K562 (cell line): ENCODE measurements around the gene PROM2. TPM values are rescaled to one million over a fixed set of nuclear protein-coding genes. Genes with fewer than 3 reads are reported as not detected.

Source experiments
- KLF6 ChIP-seq: fragments of 250-450 bp; sonication (Bioruptor Pico); IDR thresholded peaks from 2 replicates; pipeline ENCODE4 v1.4.0; 2020; ENCODE audit warnings: mild to moderate bottlenecking, moderate library complexity, borderline replicate concordance
- MCM3 ChIP-seq: fragments of 450-650 bp; IDR thresholded peaks from 2 replicates; pipeline ENCODE4 v1.6.1; 2016
- MEIS2 ChIP-seq: fragments of 450-650 bp; IDR thresholded peaks from 2 replicates; pipeline ENCODE4 v1.6.1; 2014; ENCODE audit warnings: mild to moderate bottlenecking; ENCODE audit not compliant: partially characterized antibody
- NR2F6 ChIP-seq: fragments of 450-650 bp; formaldehyde crosslinking; IDR thresholded peaks from 2 replicates; pipeline ENCODE4 v1.4.0; 2020; ENCODE audit warnings: mild to moderate bottlenecking
- SMAD2 ChIP-seq: fragments of 150-350 bp; IDR thresholded peaks from 2 replicates; pipeline ENCODE4 v1.6.1; 2014; ENCODE audit warnings: low read depth, mild to moderate bottlenecking, low read length
- STAT5B ChIP-seq: fragments of 250-450 bp; sonication (Bioruptor Pico); IDR thresholded peaks from 2 replicates; pipeline ENCODE4 v1.8.0; 2021; ENCODE audit warnings: mild to moderate bottlenecking, inconsistent platforms
- ZC3H4 ChIP-seq: sonication (generic); formaldehyde crosslinking; IDR thresholded peaks from 2 replicates; pipeline ENCODE4 v1.9.0; 2021; ENCODE audit warnings: missing genetic modification reagents, borderline replicate concordance
- polyA plus RNA-seq, 8 experiments: library from polyadenylated mRNA; depleted of rRNA in 4 of 8; stranded (reverse) in 5 of 8; unstranded in 3 of 8; fragments of >200 nt; fragmentation: Nextera tagmentation in 2 of 8; fragmentation: Illumina TruSeq in 1 of 8; extraction: Ambion mirVana in 2 of 8; extraction: Trizol in 1 of 8; gene quantifications; 2 replicates each; pipeline versions ENCODE4 v1.2.1 to v1.2.3, GENCODE V29; 2011 to 2014; ENCODE audit warnings: inconsistent platforms in 1 of 8, missing spikeins in 1 of 8
- total RNA-seq, 7 experiments: library from RNA; depleted of rRNA in 6 of 7; stranded (reverse); fragments of >200 nt in 6 of 7; fragmentation: Illumina TruSeq in 2 of 7; extraction: Trizol in 2 of 7; gene quantifications; 2 replicates each; pipeline versions ENCODE4 v1.2.1 to v1.2.3, GENCODE V29; 2011 to 2021; ENCODE audit warnings: low replicate concordance in 1 of 7
- TF ChIP-seq, protein P1 (sequence below), 2 experiments: fragments of 450-650 bp; IDR thresholded peaks; 2 replicates each; pipeline ENCODE4 v1.6.1; 2016; ENCODE audit warnings: mild to moderate bottlenecking in 2 of 2, borderline replicate concordance in 1 of 2, low read depth in 1 of 2, moderate library complexity in 1 of 2
- TF ChIP-seq, protein P2 (sequence below): fragments of 250-450 bp; sonication (Bioruptor Pico); IDR thresholded peaks from 2 replicates; pipeline ENCODE4 v1.4.0; 2020; ENCODE audit warnings: mild to moderate bottlenecking, moderate library complexity
- TF ChIP-seq, protein P3 (sequence below): sonication (generic); formaldehyde crosslinking; IDR thresholded peaks from 2 replicates; pipeline ENCODE4 v1.9.0; 2022; ENCODE audit warnings: mild to moderate bottlenecking, missing genetic modification reagents

Gene PROM2
- total and polyA plus RNA-seq, 9 of the 15 experiments (the other 6 are each of a cell fraction or from before 2014, with no cell fraction given): not detected

DNA sequence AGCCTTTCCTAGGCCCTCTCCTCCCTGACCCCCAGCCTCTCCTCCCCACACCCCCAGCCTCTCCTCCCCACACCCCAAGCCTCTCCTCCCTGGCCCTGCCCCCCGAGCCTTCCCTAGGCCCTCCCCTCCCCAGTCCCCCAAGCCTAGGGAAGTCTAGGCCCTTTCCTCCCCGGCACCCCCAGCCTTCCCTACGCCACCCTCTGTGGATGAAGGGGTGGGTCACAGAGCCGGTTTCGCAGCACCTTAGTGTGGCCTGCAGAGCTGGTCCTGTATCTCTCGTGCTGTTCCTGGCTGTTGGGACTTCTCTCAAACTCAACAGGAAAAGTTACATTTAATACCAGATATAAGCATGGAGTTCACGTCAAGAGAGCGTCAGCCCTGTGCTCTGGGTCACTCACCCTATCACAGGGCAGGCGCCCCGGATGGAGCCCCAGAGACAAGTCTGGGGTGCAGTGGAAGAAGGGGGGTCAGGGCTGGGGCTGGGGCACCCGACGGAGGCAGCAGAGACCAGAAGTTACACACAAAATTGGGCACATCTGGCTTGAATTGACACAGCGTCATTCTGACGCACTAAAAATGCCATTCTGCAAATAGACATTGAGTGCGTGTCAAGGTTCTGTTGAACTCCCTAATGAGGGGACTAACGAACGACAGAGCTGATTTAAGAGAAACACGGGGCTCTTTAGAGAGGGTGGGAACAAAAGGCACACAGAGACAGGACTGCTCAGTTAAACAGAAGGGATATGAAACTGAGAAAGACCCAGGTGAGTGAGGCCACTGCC is 46.9 kb downstream of the PROM2 start (continued):
- TF ChIP-seq, protein P1, sequence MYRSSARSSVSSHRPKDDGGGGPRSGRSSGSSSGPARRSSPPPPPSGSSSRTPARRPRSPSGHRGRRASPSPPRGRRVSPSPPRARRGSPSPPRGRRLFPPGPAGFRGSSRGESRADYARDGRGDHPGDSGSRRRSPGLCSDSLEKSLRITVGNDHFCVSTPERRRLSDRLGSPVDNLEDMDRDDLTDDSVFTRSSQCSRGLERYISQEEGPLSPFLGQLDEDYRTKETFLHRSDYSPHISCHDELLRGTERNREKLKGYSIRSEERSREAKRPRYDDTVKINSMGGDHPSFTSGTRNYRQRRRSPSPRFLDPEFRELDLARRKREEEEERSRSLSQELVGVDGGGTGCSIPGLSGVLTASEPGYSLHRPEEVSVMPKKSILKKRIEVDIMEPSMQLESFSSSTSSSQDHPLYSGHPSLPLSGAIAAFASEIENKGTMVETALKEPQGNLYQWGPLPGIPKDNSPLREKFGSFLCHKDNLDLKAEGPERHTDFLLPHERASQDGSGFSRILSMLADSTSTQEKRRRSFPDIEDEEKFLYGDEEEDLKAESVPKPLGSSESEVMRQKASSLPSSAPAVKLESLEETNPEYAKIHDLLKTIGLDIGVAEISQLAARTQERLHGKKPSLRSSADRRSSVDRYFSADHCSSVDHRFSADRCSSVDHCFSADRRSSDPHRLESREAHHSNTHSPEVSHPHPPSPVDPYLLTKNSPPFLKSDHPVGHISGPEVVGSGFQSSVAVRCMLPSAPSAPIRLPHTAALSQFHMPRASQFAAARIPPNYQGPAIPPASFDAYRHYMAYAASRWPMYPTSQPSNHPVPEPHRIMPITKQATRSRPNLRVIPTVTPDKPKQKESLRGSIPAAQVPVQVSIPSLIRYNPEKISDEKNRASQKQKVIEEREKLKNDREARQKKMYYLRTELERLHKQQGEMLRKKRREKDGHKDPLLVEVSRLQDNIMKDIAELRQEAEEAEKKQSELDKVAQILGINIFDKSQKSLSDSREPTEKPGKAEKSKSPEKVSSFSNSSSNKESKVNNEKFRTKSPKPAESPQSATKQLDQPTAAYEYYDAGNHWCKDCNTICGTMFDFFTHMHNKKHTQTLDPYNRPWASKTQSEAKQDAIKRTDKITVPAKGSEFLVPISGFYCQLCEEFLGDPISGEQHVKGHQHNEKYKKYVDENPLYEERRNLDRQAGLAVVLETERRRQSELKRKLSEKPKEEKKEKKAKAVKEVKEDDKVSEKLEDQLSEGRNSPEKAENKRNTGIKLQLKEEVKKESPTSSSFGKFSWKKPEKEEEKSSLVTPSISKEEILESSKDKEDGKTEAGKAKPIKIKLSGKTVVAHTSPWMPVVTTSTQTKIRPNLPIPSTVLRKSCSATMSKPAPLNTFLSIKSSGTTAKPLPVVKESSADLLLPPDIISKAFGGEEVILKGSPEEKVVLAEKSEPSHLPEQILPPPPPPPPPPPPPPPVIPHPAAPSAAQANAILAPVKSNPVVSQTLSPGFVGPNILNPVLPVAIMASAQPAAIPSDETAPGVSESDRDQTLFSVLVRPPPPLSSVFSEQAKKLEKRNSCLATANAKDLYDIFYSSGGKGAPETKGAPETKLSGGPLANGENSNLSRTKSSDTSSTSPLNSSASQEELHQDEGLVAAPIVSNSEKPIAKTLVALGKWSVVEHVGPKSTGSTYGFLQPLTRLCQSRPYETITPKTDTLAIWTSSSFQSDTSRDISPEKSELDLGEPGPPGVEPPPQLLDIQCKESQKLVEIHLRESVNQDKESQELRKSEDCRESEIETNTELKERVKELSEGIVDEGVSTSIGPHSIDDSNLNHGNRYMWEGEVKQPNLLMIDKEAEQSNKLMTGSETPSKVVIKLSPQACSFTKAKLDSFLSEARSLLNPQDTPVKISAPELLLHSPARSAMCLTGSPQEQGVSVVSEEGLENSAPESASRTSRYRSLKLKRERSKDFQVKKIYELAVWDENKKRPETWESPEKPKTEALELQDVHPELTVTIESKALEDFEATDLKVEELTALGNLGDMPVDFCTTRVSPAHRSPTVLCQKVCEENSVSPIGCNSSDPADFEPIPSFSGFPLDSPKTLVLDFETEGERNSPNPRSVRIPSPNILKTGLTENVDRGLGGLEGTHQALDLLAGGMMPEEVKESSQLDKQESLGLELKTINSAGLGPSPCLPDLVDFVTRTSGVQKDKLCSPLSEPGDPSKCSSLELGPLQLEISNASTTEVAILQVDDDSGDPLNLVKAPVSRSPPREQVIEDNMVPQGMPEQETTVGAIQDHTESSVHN (IDR thresholded peaks at IDR 0.05; ENCODE audit: borderline replicate concordance in 1 of 2, low read depth in 1 of 2): no peak
- no peak for TF ChIP-seq KLF6
- no peak for TF ChIP-seq SMAD2
- TF ChIP-seq MCM3: no peak
- no peak for TF ChIP-seq NR2F6 (CRISPR knock-in tag)
- TF ChIP-seq, protein P2, sequence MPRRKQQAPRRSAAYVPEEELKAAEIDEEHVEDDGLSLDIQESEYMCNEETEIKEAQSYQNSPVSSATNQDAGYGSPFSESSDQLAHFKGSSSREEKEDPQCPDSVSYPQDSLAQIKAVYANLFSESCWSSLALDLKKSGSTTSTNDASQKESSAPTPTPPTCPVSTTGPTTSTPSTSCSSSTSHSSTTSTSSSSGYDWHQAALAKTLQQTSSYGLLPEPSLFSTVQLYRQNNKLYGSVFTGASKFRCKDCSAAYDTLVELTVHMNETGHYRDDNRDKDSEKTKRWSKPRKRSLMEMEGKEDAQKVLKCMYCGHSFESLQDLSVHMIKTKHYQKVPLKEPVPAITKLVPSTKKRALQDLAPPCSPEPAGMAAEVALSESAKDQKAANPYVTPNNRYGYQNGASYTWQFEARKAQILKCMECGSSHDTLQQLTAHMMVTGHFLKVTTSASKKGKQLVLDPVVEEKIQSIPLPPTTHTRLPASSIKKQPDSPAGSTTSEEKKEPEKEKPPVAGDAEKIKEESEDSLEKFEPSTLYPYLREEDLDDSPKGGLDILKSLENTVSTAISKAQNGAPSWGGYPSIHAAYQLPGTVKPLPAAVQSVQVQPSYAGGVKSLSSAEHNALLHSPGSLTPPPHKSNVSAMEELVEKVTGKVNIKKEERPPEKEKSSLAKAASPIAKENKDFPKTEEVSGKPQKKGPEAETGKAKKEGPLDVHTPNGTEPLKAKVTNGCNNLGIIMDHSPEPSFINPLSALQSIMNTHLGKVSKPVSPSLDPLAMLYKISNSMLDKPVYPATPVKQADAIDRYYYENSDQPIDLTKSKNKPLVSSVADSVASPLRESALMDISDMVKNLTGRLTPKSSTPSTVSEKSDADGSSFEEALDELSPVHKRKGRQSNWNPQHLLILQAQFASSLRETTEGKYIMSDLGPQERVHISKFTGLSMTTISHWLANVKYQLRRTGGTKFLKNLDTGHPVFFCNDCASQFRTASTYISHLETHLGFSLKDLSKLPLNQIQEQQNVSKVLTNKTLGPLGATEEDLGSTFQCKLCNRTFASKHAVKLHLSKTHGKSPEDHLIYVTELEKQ (CRISPR knock-in tag): no peak
- no peak for TF ChIP-seq MEIS2
- TF ChIP-seq STAT5B (CRISPR knock-in tag): no peak
- TF ChIP-seq, protein P3, sequence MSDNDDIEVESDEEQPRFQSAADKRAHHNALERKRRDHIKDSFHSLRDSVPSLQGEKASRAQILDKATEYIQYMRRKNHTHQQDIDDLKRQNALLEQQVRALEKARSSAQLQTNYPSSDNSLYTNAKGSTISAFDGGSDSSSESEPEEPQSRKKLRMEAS (CRISPR knock-in tag): no peak
- no peak for TF ChIP-seq ZC3H4 (CRISPR knock-in tag)
